Central memory CD4-positive, alpha-beta T cell (primary cell): ENCODE data around the gene CTNND2.
"Not testable (repeated sequence)": the region's sequence is repeated elsewhere in the genome, so short reads cannot be mapped to it uniquely, and the experiment has no call there.

Experiments used
- DNase-seq: peaks from one replicate; pipeline ENCODE4 v3.0.0; 2022

The CTNND2 gene

GRCh38 chr5:11429254-11429653 is 475.0 kb downstream of the CTNND2 start:
- no peak for DNase-seq

GRCh38 chr5:11427569-11427968 is 476.7 kb downstream of the CTNND2 start:
- no peak for DNase-seq

- no peak for DNase-seq
These were observed 477.8 kb downstream of the CTNND2 start for GRCh38 chr5:11426442-11426841.

GRCh38 chr5:11422342-11422741 is 481.9 kb downstream of the CTNND2 start:
- DNase-seq, result no peak

- no peak for DNase-seq
These were observed 483.3 kb downstream of the CTNND2 start for GRCh38 chr5:11420969-11421368.

- DNase-seq, result no peak
These were observed 488.5 kb downstream of the CTNND2 start for GRCh38 chr5:11415751-11416150.

GRCh38 chr5:11414732-11415131 is 489.5 kb downstream of the CTNND2 start:
- DNase-seq, result not testable (repeated sequence)

DNA sequence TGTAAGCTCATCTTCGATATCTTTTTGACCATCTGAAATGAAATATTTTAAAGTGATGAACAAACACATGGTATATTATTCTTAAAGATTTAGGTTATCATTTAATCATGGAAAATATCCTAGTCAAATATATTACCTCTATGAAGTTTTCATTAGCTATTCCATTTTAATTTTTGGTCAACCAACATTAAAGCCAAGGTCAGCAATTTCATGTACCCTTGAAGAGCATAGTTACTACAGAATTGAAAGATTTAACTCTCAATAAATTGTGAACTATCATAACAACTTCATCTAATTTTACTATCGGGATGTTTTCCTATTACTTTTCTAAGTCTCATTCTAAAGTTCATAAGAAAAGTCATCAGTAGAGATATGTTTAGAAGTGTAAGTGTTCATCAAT is 492.6 kb downstream of the CTNND2 start:
- DNase-seq, result no peak

DNA sequence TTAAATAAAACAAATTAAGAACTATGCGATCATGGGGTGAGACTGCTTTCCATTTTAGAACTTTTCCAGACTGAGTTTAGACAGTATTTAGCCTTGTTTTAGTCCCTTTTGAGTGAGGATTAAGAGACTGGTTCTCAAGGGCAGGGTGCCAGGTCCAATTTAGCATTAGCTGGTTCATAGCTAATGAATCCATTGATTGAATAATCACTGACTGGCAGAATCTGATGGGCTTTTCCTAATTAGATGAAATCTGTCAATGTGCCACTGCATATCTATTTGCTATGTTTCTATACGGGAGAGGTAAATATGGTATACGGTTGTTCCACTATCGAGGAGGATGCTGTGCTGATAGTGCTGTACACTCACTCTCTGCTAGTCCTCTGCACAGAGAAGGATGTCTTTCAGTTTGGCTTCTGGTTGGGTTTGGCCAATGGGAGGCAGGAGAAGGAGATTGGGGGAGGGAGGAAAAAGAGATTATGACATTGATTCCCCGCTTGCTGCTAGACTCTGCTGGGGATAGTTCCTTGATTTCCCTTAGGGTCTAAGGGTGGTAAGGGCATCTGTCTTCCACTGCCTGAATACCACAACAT is 496.6 kb downstream of the CTNND2 start:
- DNase-seq, result no peak

DNA sequence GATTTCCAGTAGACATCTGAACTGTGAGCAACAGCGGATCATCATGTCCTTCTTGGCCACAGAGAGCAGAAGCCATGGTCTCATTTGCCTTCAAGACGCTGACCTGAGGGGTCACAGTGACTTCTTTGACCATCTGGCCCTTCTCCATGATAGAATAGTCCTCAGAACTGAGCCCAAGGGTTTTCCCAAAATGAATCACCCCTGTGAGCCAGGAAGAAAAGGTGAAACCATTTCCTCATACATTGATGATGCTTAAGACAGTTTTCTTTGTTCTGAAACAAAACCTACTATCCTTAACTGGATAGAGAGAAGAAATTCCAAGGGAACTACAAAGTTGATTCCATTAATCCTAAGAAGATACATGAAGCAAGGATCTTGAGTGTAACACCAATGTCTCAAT is 503.9 kb downstream of the CTNND2 start:
- DNase-seq, result no peak

GRCh38 chr5:11398728-11399127 is 505.5 kb downstream of the CTNND2 start:
- no peak for DNase-seq

- DNase-seq, result no peak
These were observed 506.7 kb downstream of the CTNND2 start for GRCh38 chr5:11397549-11397948.

DNA sequence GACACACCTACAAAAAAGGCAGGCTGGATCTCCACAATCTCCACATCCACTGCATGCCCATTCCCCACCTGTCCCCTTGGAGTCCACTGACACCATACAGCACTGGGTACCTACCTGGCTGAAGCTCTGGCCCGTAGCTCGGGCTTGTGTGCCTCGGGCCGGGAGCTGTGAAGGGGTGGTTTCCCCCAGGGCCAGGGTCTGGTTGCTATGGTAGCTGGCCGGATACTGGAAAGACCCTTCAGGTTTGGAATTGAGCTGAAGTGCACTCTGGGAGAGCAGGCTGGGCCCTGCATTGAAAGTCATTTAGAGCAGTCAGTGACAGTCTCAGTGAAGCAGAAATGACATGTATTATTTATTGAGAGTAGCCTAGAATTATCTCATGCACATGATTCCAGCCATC is 507.3 kb downstream of the CTNND2 start:
- no peak for DNase-seq

DNA sequence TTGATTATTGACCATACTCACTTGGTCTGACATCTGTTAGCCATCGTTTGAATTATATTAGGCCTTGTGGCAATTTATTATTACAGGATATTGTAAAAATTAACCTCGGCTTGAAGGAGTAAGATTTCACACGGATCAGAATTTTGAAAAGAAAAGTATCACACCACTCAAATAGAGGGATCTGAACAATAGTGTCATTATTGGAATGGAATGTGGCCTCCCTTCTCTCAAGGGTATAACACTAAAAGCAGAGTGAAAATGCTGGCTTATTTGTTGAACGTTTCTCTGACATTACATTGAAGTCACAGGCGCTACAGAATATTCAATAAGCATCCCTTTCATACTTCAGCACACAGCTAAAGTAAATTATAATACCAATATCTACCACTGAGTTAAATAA is 509.3 kb downstream of the CTNND2 start:
- no peak for DNase-seq

DNA sequence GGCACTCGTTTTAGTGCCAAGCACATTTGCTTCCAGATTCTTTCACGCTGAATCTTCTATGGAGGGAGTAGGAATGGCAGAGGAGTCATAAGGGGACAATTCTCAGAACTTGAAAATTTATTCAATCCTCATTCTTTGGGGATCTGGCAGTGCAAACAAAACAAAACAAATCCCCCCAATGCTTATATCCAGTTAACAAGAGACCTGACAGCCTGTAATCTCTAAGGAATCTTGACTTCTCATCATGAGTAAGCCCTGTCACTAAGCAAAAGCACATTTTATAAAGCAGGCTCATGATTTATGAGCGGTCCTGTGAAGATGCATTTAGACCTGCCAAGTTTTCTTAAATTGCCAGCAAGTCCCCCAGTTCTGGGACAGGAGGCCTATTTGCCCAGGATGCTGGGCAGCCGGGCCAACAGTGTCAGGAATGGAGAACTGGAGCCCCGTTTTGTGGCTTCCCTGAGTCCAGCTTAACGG is 513.9 kb downstream of the CTNND2 start:
- no peak for DNase-seq

DNA sequence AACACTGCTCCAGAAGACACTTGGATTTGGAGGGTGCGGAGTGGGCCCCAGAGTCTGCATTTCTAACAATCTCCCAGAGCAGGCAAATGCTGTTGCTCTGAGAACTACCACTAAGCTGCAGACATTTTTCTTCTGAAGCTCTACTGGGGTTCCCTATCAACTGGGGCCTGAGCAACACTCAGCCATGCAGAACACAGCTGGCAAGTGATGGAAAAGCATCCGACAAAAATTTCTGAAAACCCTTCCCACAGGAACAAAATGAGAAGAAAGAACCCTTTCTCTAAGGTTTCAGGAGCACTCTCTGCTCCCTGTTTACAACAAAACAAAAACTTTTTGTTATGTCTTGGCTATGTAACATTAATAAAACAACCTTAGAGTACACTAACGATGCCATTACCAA is 516.9 kb downstream of the CTNND2 start:
- no peak for DNase-seq

DNA sequence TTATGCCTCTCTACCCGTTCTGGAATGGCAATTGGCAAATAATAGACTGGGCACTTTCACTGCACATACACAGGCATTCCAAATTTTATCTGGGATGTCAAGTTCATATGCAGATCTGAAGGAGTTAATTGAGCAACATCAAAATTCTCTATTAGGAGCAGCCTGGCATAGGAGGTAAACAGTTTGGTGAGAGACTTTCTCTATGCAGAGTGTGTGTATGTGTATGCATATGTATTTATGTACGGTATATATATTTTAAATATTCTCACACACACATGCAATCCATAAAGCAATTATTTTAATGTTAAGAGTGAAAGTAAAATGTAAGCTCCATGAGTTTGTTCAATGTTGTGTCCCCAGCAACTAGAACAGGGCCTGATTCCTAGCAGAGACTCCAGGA is 517.8 kb downstream of the CTNND2 start:
- DNase-seq, result no peak

DNA sequence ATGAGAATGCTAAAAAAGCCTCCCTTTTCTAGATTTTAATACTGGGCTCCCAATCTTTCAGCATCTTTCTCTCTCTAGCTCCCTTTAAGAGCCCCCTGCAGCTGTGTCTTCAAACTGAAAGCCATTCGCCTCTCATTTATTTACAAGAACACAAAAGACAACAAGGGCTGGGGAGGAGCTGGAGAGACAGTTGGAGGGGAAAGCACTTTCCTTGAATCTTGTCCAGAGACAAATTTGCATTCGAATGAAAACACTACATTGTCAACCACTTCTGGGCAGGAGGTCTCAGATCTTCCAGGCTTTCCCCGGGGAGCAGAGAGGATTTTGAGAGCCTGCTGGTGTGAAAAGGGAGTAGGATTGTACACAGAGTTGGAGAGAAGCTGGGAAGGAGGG is 518.3 kb downstream of the CTNND2 start:
- DNase-seq, result no peak

DNA sequence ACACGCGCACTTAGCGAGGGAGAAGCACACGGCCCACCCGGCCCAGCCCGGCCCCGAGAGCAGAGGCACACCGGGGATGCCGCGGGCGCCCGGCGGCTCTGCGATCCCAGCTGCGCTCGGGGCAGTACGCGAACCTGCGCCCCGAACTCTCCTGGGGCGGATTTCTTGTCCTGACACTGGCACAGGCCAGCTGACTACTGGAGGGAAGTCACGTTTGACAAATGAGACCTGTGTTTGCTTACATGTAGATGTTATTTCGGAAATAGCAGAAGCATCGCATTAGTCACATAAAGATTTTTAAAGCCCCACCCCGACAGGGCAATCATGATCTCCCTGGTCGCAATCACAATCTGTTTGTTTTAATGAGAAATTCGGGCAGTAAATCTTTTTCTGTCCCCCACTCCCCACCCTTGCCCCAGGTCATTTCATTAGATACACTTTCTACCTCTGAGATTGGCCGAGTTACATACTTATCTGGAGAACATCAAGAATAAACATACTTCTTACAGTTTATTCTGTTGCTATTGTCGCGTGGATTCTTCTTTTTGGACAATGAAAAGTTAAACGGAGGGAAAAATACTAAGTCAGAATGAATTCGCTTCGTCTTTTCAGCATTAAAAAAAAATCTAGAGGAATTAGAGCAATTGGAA is 518.9 kb downstream of the CTNND2 start:
- DNase-seq, result no peak

GRCh38 chr5:11384441-11385250 is 519.6 kb downstream of the CTNND2 start:
- DNase-seq, result no peak

GRCh38 chr5:11383506-11384095 is 520.6 kb downstream of the CTNND2 start:
- no peak for DNase-seq

DNA sequence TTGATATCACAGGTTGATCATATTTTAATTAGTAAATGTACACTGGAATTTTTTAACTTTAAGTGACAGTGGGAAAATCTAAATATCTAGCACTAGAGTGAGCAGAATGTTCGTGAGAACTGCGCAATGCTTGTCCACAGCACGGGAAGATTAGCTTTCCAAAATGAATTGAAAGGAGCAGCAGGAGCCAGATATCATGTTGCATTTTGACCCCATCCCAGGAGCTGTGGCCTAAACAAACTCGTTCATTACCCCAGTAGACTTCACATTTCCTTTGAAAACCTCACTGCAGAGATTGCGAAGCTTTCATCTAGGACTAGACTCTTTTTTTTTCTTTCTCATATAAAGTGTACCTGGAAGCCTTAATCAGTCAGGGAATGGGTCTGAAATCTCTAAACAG is 525.8 kb downstream of the CTNND2 start:
- DNase-seq, result no peak

DNA sequence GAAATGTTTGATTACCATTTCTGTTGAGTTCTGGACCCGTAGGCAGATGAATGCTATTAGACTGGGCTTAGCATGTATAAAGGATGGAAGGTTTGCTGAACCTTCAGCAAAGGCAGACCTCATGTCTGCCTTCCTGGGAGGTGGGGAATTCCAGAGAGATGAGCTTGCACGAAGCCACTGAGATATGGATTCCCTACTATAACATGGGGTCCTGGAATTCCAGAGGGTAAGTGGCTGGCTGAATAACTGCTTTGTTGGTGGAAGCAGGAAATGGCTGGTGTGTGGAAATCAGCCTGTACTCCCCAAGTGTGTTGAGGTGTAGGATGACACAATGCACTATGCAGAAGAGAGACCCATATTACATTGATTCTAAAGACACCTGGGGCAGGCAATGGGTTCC is 526.4 kb downstream of the CTNND2 start:
- DNase-seq, result no peak

DNA sequence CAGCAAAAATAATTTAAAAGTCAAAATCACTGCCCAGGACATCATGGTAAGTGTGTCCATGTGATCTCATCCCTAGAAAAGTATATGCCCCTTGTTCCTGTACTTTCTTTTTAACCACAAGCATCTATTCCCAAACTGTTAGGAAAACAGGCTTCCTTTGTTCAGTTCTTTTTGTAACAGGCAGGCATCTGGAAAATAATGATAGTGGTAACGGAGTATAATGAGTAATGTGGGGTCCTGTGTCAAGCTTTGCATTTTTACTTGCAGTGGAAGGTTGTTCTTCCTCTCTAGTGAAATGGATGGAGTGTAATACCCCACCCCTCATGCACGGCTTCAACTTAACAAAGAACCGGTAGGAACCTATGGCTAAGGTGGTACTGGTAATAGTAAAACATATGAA is 532.1 kb downstream of the CTNND2 start:
- DNase-seq, result no peak
